Adrenal gland (tissue), 12 donors: ENCODE results near the gene EVI5L. TPM values are rescaled to one million over a fixed set of nuclear protein-coding genes. Genes with fewer than 3 reads are reported as not detected.

Source experiments
- DNase-seq, 7 donors: peaks; one replicate each; pipeline ENCODE4 v3.0.0-alpha.2; 2019 to 2020
- H3K27ac ChIP-seq, 5 donors: fragments of 200-600 bp; sonication (generic) in 4 of 5; 1 replicate in 3 of 5; 2 replicates in 2 of 5; pipeline versions ENCODE4 v1.5.1 to v1.8.0; 2016 to 2020; ENCODE audit warnings: mild to moderate bottlenecking in 1 of 5
- H3K27me3 ChIP-seq: fragments of 200-600 bp; 2 replicates; pipeline ENCODE4 v1.8.0; 2021
- H3K36me3 ChIP-seq, 2 donors: fragments of 200-600 bp; replicated peaks in 1 of 2; 1 replicate in 1 of 2; 2 replicates in 1 of 2; pipeline versions ENCODE4 v1.5.1 to v1.8.0; 2018 to 2022
- H3K4me1 ChIP-seq, 2 donors: fragments of 200-600 bp; replicated peaks in 1 of 2; 1 replicate in 1 of 2; 2 replicates in 1 of 2; pipeline versions ENCODE4 v1.5.1 to v1.8.0; 2018 to 2021
- H3K4me3 ChIP-seq, 4 donors: fragments of 200-600 bp; sonication (generic) in 3 of 4; one replicate each; pipeline ENCODE4 v1.5.1; 2016 to 2018
- H3K9me3 ChIP-seq, 3 donors: fragments of 200-600 bp; sonication (generic) in 1 of 3; replicated peaks in 1 of 3; 1 replicate in 2 of 3; 2 replicates in 1 of 3; pipeline versions ENCODE4 v1.5.1 to v1.8.0; 2016 to 2021
- CTCF ChIP-seq, 6 experiments: fragments of 450-650 bp in 4 of 6; fragments of 200-600 bp in 2 of 6; sonication (generic) in 1 of 6; IDR thresholded peaks; 1 replicate in 5 of 6; 2 replicates in 1 of 6; pipeline versions ENCODE4 v1.5.1 to v1.8.0; 2016 to 2021; ENCODE audit warnings: antibody characterized with exemption in 6 of 6, mild to moderate bottlenecking in 2 of 6, moderate library complexity in 1 of 6
- POLR2A ChIP-seq, 2 donors: fragments of 450-650 bp; IDR thresholded peaks; one replicate each; pipeline ENCODE4 v1.6.1; 2017; ENCODE audit warnings: antibody characterized with exemption in 2 of 2, mild to moderate bottlenecking in 2 of 2, moderate library complexity in 1 of 2
- WGBS, 4 donors: extraction: QIAGEN DNeasy Blood & Tissue Kit in 2 of 4; methylation state at CpG; one replicate each; pipeline versions ENCODE4 v1.1.5 to v1.1.7; 2013 to 2017; 5-methylcytosine and 5-hydroxymethylcytosine counted together
- intact Hi-C, 2 donors: fragments of 100-400 bp; cut with DNase I; formaldehyde crosslinking; loops; one replicate each; pipeline versions ENCODE4 v1.14.1 to v1.15.0; 2022 to 2023
- polyA plus RNA-seq, 3 donors: library from polyadenylated mRNA; stranded (reverse); fragments of 200-250 nt in 2 of 3; fragments of 350-450 nt in 1 of 3; fragmentation: Illumina TruSeq in 1 of 3; extraction: RNeasy Lipid Tissue Mini Kit (QIAGEN cat#74804) in 1 of 3; gene quantifications; one replicate each; pipeline ENCODE4 v1.2.3, GENCODE V29; 2013 to 2014
- total RNA-seq, 9 donors: library from RNA; depleted of rRNA in 4 of 9; stranded (reverse); fragments of >200 nt in 4 of 9; fragments of 120-200 nt in 1 of 9; fragmentation: NEBNext Ultra II Directional in 1 of 9; extraction: Animal tissue kit (Norgen Biotek cat#: 25700) in 1 of 9; gene quantifications; one replicate each; pipeline versions ENCODE4 v1.1.0 to v1.2.4, GENCODE V29; 2013 to 2023
- donor health status: healthy with polysubstance abuse.
- donor health status: Bipolar disorder and iron deficiency.
- donor health status: DM: yes; HTN: yes; CAD: no.
- donor health status: DM: no; HTN: no; CAD: no.
- donor health status: DM: no; HTN: no; CAD: no.
- donor health status: DM: yes; HTN: yes; CAD: no.

Gene EVI5L
- total and polyA plus RNA-seq, 12 donors, result 8.8 to 22.2 (median 20.5) TPM

DNA sequence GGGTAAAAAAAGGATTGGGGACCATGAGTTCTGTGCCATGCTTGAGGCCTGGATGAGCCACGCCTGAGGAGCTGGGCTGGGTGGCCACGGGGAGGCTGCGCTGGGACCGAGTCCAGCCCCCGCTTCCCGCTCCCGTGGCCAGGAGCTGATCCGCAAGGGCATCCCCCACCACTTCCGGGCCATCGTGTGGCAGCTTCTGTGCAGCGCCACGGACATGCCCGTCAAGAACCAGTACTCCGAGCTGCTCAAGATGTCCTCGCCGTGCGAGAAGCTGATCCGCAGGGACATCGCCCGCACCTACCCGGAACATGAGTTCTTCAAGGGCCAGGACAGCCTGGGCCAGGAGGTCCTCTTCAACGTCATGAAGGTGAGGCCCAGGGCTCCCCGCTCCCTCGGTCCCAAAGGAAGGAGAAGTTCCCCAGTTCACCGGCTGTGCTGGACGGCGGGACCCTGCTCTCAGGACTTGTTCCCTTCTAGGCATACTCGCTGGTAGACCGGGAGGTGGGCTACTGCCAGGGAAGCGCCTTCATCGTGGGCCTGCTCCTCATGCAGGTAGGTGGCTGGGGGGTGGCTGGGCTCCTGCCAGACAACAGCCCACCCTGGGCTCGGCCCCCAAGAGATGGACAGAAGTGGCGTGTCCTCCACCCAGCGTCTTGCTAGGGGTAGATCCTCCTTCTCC, 18.9 kb downstream of the EVI5L start:
- intact Hi-C loops, result no loop called here
- Histone ChIP-seq H3K27ac (no peak overlapping the region), H3K4me1 (peaks cover 0 to 7% of the 10 kb centered on the region in 2 donors), H3K4me3 (no peak overlapping the region), H3K9me3 (no peaks in the 10 kb centered on the region), H3K36me3 (no peaks in the 10 kb centered on the region), H3K27me3 (no peaks in the 10 kb centered on the region)
- TF ChIP-seq POLR2A (IDR thresholded peaks at IDR 0.05) (no peak), CTCF (IDR thresholded peaks at IDR 0.05) (no peak)
- WGBS, 4 donors, result 92 to 94% (median 94%) methylated on average over 22 to 34 of the region's 34 CpGs
- no peak for DNase-seq

DNA sequence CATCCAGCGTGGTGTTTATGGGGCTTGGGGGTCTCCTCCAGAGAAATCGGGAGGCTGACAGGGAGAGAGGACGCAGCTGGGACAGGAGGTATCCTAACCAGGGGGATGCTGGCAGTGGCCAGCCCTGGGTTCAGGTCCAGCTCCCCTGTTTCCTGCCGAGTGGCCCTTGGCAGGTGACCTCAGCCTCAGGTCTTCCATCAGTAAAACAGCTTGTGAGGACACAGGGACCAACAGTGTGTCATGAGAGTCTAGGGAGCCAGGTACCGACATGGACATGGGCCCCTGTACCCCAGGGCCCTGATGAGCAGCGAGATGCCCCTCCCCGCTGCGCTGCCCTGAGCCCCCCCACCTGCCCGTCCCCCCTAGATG, 19.6 kb downstream of the EVI5L start:
- no peak for DNase-seq
- H3K4me1 ChIP-seq, result peaks cover 0 to 7% of the 10 kb centered on the region in 2 donors
- H3K4me3 ChIP-seq, result no peak overlapping the region
- H3K36me3 ChIP-seq, result no peaks in the 10 kb centered on the region
- TF ChIP-seq CTCF (IDR thresholded peaks at IDR 0.05) (no peak), POLR2A (IDR thresholded peaks at IDR 0.05) (no peak)
- H3K27ac ChIP-seq, result no peak overlapping the region
- no peaks in the 10 kb centered on the region for H3K9me3 ChIP-seq
- H3K27me3 ChIP-seq, result no peaks in the 10 kb centered on the region
- intact Hi-C loops, result no loop called here
- WGBS, 4 donors, result 77 to 94% (median 81%) methylated on average over 4 to 9 of the region's 9 CpGs; no CpG with 5 or more reads in 1 of the 4 donors

- WGBS, 4 donors, result 66 to 94% (median 73%) methylated on average over 10 to 25 of the region's 25 CpGs
- no peak overlapping the region for H3K4me3 ChIP-seq
- no peak for DNase-seq
- no peaks in the 10 kb centered on the region for H3K9me3 ChIP-seq
- intact Hi-C loops, result no loop called here
- TF ChIP-seq CTCF (IDR thresholded peaks at IDR 0.05), result no peak
- no peak for TF ChIP-seq POLR2A (IDR thresholded peaks at IDR 0.05)
- no peaks in the 10 kb centered on the region for H3K36me3 ChIP-seq
- no peaks in the 10 kb centered on the region for H3K27me3 ChIP-seq
- H3K4me1 ChIP-seq, result peaks cover 0 to 7% of the 10 kb centered on the region in 2 donors
- no peak overlapping the region for H3K27ac ChIP-seq
Measured at GRCh38 chr19:7850000-7850813, 20.2 kb downstream of the EVI5L start.

DNA sequence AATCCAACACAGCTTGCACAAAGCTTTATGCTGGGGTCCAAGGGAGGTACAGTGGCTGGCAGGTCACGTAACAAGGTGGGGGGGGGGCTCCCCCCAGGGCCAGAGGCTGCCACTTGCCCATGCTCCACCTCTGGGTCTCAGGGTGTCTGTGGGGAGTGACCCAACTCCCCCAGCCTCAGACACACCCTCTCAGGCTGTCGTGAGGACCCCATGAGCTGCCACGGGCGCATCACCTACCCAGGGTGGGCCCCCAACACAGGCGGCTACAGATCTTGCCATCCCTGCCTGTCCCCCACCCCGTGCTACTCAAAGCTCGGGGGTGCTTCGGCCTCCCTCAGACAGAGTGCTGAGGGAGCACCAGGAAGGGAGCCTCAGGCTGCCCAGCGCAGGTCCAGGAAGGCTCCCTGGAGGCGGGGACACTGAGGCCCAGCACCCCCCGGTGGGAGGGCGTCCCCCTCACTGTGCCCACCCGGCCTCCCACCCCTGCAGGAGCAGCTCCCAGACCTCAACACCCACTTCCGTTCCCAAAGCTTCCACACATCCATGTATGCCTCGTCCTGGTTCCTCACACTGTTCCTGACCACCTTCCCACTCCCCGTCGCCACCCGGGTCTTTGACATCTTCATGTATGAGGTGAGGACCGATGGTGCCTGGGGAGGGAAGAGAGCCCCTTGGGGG, 21.1 kb downstream of the EVI5L start:
- H3K27me3 ChIP-seq, result no peaks in the 10 kb centered on the region
- 90 to 94% (median 93%) methylated on average over 7 to 19 of the region's 19 CpGs for WGBS, 4 donors
- no peak overlapping the region for H3K27ac ChIP-seq
- TF ChIP-seq CTCF (IDR thresholded peaks at IDR 0.05), result no peak
- TF ChIP-seq POLR2A (IDR thresholded peaks at IDR 0.05), result no peak
- no peaks in the 10 kb centered on the region for H3K36me3 ChIP-seq
- DNase-seq, result peak in 1 of 7 donors; percentile 10
- H3K4me1 ChIP-seq, result peaks cover 0 to 7% of the 10 kb centered on the region in 2 donors
- no peaks in the 10 kb centered on the region for H3K9me3 ChIP-seq
- no peak overlapping the region for H3K4me3 ChIP-seq
- intact Hi-C loops, result no loop called here
